ENCODE results near the gene PSMA6. TPM values are rescaled to one million over a fixed set of nuclear protein-coding genes. Genes with fewer than 3 reads are reported as not detected.

The PSMA6 gene
- total RNA-seq, 3 donors from 2014 or later, result 150 to 170 (median 156) TPM

GRCh38 chr14:35254736-35255135 is 37.4 kb upstream of the PSMA6 start:
- DNase-seq (ENCODE audit: low spot score in 2 of 2), result no peak
- TF ChIP-seq POLR2A (IDR thresholded peaks at IDR 0.05), result no peak
- TF ChIP-seq POLR2AphosphoS5 (IDR thresholded peaks at IDR 0.05), result no peak
- TF ChIP-seq CTCF (IDR thresholded peaks at IDR 0.05), result no peak

GRCh38 chr14:35255711-35256110 is 36.5 kb upstream of the PSMA6 start:
- no peaks in the 10 kb centered on the region for H3K36me3 ChIP-seq
- no peaks in the 10 kb centered on the region for H3K4me1 ChIP-seq
- no peaks in the 10 kb centered on the region for H3K9me3 ChIP-seq
- no peak for TF ChIP-seq POLR2A (IDR thresholded peaks at IDR 0.05)
- TF ChIP-seq CTCF (IDR thresholded peaks at IDR 0.05), result no peak
- no peak for TF ChIP-seq POLR2AphosphoS5 (IDR thresholded peaks at IDR 0.05)
- H3K4me3 ChIP-seq, result no peak overlapping the region
- no peak for DNase-seq (ENCODE audit: low spot score in 2 of 2)
- H3K27ac ChIP-seq, result no peak overlapping the region
- intact Hi-C loops (cut with DNase I; ENCODE audit: low total_unique reads), result no loop called here
- no peaks in the 10 kb centered on the region for H3K27me3 ChIP-seq

More at GRCh38 chr14:35254736-35255135, 37.4 kb upstream of the PSMA6 start:
- Histone ChIP-seq H3K27ac (no peak overlapping the region), H3K9me3 (no peaks in the 10 kb centered on the region), H3K27me3 (no peaks in the 10 kb centered on the region), H3K36me3 (no peaks in the 10 kb centered on the region), H3K4me1 (no peaks in the 10 kb centered on the region), H3K4me3 (no peak overlapping the region)
- intact Hi-C loops (cut with DNase I; ENCODE audit: low total_unique reads), result no loop called here

- H3K9me3 ChIP-seq, result no peaks in the 10 kb centered on the region
- DNase-seq (ENCODE audit: low spot score in 2 of 2), result no peak
- TF ChIP-seq CTCF (IDR thresholded peaks at IDR 0.05), result no peak
- TF ChIP-seq POLR2AphosphoS5 (IDR thresholded peaks at IDR 0.05), result no peak
- no peak for TF ChIP-seq POLR2A (IDR thresholded peaks at IDR 0.05)
- H3K27me3 ChIP-seq, result no peaks in the 10 kb centered on the region
- H3K4me1 ChIP-seq, result no peaks in the 10 kb centered on the region
- no peak overlapping the region for H3K4me3 ChIP-seq
- H3K27ac ChIP-seq, result no peak overlapping the region
- H3K36me3 ChIP-seq, result no peaks in the 10 kb centered on the region
- intact Hi-C loops (cut with DNase I; ENCODE audit: low total_unique reads), result no loop called here
Measured at GRCh38 chr14:35257809-35258208, 34.4 kb upstream of the PSMA6 start.

GRCh38 chr14:35258420-35258819 is 33.8 kb upstream of the PSMA6 start:
- no peak for DNase-seq (ENCODE audit: low spot score in 2 of 2)
- no peak overlapping the region for H3K4me3 ChIP-seq
- intact Hi-C loops (cut with DNase I; ENCODE audit: low total_unique reads), result no loop called here
- H3K4me1 ChIP-seq, result no peaks in the 10 kb centered on the region
- no peaks in the 10 kb centered on the region for H3K36me3 ChIP-seq
- H3K27ac ChIP-seq, result no peak overlapping the region
- no peak for TF ChIP-seq POLR2AphosphoS5 (IDR thresholded peaks at IDR 0.05)
- TF ChIP-seq CTCF (IDR thresholded peaks at IDR 0.05), result no peak
- no peak for TF ChIP-seq POLR2A (IDR thresholded peaks at IDR 0.05)
- H3K9me3 ChIP-seq, result no peaks in the 10 kb centered on the region
- H3K27me3 ChIP-seq, result no peaks in the 10 kb centered on the region

- Histone ChIP-seq H3K27ac (no peak overlapping the region), H3K27me3 (no peaks in the 10 kb centered on the region), H3K4me1 (no peaks in the 10 kb centered on the region), H3K4me3 (no peak overlapping the region), H3K9me3 (no peaks in the 10 kb centered on the region), H3K36me3 (no peaks in the 10 kb centered on the region)
- TF ChIP-seq POLR2AphosphoS5 (IDR thresholded peaks at IDR 0.05), result no peak
- no peak for TF ChIP-seq POLR2A (IDR thresholded peaks at IDR 0.05)
- TF ChIP-seq CTCF (IDR thresholded peaks at IDR 0.05), result no peak
- intact Hi-C loops (cut with DNase I; ENCODE audit: low total_unique reads), result no loop called here
- no peak for DNase-seq (ENCODE audit: low spot score in 2 of 2)
Measured at GRCh38 chr14:35261774-35262173, 30.4 kb upstream of the PSMA6 start.
